Epithelial cell of proximal tubule (primary cell): ENCODE data around the gene ZNF687. TPM values are rescaled to one million over a fixed set of nuclear protein-coding genes. Genes with fewer than 3 reads are reported as not detected.

ENCODE experiments used
- DNase-seq: peaks from one replicate; pipeline ENCODE4 v3.0.0-alpha.2; 2011; ENCODE audit warnings: low read depth
- H3K4me3 ChIP-seq: 2 replicates; pipeline ENCODE4 v1.5.1; 2011; ENCODE audit warnings: low read depth, mild to moderate bottlenecking, low read length
- total RNA-seq: library from RNA; depleted of rRNA; stranded (reverse); fragments of >200 nt; gene quantifications from 2 replicates; pipeline ENCODE4 v1.2.3, GENCODE V29; 2015
- TF ChIP-seq, protein P1 (sequence below): conservative IDR thresholded peaks from 2 replicates; pipeline ENCODE4 v1.5.1; 2012; ENCODE audit warnings: low read depth, mild to moderate bottlenecking, low read length

ZNF687 gene
- total RNA-seq, 1 donor from 2014 or later = 14.0 TPM

DNA sequence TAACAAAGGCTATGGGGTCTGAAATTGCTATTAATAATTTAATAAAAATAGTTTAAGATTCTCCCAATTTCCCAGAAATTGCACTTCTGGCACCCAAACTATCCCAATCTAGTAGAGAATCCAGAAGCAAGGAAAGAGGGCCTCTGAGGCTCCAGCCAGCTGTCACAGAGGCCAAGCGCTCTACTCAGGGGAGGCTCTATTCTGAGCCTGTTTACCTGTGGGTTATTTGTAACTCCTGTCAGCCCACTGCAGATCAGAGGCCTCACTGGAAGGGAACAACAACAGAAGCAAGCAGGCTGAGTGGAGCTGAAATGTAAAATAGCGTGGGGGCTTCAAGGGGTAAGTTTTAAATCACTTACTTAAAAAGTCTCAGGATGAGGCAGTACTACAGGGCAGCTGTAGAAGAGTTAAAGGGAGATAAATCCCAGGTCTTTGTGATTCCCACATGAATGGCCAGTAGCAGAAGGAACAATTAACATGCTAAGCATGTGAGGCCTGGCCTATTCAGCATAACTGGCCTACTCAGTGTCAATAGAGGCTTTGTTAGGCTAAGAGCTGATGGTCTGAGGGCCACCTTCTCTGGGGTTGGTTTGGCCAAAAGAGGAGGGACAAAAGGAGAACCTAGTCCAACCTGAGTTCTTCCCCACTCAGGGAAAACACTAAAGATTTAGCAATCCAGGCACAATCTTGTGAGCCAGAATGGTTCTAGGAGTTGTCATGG, 12.8 kb downstream of the ZNF687 start:
- TF ChIP-seq, protein P1, sequence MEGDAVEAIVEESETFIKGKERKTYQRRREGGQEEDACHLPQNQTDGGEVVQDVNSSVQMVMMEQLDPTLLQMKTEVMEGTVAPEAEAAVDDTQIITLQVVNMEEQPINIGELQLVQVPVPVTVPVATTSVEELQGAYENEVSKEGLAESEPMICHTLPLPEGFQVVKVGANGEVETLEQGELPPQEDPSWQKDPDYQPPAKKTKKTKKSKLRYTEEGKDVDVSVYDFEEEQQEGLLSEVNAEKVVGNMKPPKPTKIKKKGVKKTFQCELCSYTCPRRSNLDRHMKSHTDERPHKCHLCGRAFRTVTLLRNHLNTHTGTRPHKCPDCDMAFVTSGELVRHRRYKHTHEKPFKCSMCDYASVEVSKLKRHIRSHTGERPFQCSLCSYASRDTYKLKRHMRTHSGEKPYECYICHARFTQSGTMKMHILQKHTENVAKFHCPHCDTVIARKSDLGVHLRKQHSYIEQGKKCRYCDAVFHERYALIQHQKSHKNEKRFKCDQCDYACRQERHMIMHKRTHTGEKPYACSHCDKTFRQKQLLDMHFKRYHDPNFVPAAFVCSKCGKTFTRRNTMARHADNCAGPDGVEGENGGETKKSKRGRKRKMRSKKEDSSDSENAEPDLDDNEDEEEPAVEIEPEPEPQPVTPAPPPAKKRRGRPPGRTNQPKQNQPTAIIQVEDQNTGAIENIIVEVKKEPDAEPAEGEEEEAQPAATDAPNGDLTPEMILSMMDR = no peak
- no peak overlapping the region for H3K4me3 ChIP-seq
- DNase-seq = no peak

- no peak for DNase-seq
Measured at GRCh38 chr1:151309811-151310323, 27.8 kb downstream of the ZNF687 start.

GRCh38 chr1:151311011-151311410, 28.9 kb downstream of the ZNF687 start:
- TF ChIP-seq, protein P1 = no peak
- no peak overlapping the region for H3K4me3 ChIP-seq
- DNase-seq = no peak

More at GRCh38 chr1:151309811-151310323, 27.8 kb downstream of the ZNF687 start:
- TF ChIP-seq, protein P1 = no peak
- H3K4me3 ChIP-seq = no peak overlapping the region

DNA sequence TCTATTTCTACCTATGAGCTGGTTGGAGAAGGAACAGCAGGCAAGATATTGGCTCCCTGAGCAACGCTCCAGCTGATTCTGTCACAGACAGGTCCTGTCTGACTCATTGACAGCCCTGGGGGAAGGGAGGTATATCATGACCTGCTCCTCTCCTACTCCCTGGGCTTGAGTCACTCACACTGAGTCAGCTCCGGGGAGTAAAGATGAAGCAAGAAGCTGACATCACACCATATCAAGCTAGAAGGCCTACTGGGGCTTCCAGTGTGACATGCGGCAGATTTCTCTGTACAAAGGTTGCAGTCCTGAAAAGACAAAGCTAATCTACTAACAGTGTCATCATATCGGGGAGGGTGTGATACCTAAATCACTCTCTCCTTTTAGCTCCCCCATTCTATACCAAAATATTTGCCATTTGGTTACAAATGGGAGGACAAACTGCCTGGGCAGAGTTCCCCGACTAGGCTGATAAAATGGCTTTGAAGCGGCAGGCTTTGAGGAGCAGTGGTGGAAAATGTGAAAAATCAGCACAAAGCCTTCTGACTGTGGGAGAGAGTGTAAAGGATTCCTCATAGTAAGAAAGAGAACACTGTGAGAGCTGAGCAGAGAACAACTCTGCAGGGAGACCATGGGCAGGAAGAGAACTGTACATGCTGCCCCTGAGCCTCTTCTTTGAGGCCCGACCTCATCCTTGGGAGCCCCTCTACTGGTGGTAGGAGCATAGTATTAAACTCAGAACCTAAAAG, 29.7 kb downstream of the ZNF687 start:
- TF ChIP-seq, protein P1 = no peak
- H3K4me3 ChIP-seq = no peak overlapping the region
- peak; percentile 98 for DNase-seq

GRCh38 chr1:151312411-151312810, 30.3 kb downstream of the ZNF687 start:
- no peak for DNase-seq
- H3K4me3 ChIP-seq = no peak overlapping the region
- TF ChIP-seq, protein P1 = no peak

- H3K4me3 ChIP-seq = no peak overlapping the region
- TF ChIP-seq, protein P1 = no peak
- DNase-seq = no peak
Measured at GRCh38 chr1:151312826-151313225, 30.7 kb downstream of the ZNF687 start.

DNA sequence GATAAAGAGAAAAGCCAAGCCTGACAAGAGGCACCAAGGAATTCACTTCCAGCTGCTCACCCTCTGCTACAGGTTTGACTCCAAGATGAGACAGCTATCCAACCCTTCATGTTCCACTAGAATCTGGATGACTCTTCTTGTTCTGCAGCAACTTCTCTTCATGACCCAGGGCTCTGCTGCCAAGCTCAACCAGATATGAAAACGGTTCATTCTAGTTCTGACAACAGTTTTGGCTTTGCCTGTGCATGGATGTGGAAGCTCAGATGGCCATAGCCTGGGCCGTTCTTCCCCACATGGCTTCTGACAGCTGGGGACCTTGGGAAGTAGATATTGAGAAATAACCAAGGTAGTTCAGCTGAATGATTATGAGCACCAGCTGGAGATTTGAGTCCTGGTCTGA, 31.4 kb downstream of the ZNF687 start:
- TF ChIP-seq, protein P1 = no peak
- no peak overlapping the region for H3K4me3 ChIP-seq
- no peak for DNase-seq
